GM21360 (cell line): ENCODE data around the gene SNAI3.

Experiments used
- ATAC-seq: cut with Tn5 transposase; IDR thresholded peaks from one replicate; pipeline ENCODE4 v1.9.1; 2021; ENCODE audit warnings: mild to moderate bottlenecking, moderate library complexity; ENCODE audit not compliant: unreplicated experiment

The SNAI3 gene

DNA sequence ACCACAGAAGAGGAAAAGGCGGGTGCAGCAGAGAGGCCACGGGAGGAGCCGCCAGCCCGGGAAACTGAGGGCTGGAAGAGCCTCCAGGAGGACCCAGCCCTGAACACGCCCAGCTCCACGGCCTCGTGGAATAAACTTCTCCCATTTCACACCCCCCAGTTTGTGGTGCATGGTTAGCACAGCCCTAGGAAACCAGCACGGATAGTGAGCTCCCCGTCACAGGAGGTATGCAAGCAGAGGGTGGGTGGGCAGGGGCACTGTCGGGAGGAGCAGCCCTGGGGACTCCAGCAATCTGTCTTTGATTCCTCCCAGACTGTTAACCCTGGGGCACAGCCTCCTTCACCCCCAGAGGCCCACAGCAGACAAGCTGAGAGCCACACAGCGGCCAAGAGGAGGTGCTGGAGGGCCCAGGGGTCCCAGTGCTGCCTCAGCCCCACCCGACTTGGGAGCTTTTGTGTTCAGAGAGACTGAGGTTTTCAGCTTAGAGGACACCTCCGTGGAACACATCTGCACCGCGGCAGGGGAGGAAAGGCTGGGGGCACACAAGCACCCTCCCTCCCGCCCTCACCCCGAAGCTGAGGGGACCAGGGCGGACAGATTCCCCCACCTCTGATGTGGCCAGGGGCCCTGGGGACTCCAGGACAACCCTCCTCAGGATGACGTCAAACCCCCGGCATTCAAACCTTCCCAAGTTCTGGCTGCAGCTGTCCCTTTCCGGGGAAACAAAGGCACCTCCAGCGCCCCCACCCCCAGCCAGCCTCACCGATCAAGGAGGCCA lies 49.6 kb downstream of the SNAI3 start:
- ATAC-seq, result no peak

DNA sequence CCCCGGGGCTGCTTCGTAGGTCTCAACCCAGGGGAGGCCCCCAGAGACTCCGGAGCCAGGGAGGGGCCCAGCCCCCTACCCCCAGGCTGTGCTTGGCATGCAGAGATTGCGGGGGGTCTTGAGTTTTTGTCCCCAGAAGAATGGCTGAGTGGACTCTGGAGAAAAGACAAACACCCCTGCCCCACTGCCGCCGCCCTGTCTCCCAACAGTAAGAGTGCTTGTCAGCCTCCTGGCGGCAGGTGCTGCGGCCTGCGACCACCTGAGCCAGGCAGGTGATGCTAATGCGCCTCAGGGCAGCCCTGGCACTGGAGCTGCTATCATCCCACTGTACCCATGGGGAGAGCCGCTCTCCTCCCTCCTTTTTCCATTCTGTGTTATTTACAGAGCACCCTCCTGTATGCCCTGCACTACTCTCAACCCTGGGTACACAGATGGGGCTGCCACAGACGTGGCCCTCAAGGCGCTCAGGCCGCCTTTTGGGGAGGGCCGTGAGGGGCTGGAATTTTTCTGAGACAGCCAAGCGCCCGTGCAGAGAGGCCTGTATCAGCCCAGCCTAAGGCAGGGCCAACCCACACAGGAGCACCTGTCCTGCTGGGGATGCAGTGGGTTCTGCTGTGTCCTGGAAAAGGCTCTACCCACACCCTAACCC lies 50.5 kb downstream of the SNAI3 start:
- ATAC-seq, result no peak

DNA sequence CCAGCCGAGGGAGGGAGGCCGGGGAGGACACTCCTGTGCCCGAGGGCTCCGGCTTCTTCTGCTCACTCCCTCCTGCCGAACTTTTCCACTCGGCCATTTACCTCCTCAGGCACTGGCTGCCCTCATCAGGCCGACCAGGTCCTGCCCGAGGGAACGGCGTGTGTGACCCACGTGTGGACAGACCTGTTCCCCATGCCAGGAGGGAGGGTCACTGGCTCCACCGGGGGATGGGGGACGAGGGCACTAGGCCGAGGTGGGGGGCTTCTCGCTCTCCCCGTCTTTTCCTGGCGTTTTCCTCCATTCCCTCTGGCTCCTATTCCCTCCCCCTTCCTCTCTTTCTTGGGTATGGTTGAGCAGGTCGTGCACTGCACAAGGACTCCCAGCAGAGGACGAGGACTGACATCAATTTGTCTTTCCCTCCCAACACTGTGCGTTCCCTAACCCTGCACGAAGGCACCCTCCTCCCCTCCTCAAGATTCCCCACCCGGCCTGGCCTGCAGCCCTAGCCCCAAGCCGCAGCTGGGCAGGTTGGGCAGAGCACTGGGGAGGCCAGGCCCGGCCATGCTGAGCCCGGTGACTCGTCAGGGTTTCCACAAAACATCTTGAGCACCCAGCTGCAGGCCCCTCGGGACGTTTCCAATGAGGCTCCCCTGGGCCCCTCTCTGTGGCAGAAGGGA lies 51.2 kb downstream of the SNAI3 start:
- ATAC-seq, result no peak

DNA sequence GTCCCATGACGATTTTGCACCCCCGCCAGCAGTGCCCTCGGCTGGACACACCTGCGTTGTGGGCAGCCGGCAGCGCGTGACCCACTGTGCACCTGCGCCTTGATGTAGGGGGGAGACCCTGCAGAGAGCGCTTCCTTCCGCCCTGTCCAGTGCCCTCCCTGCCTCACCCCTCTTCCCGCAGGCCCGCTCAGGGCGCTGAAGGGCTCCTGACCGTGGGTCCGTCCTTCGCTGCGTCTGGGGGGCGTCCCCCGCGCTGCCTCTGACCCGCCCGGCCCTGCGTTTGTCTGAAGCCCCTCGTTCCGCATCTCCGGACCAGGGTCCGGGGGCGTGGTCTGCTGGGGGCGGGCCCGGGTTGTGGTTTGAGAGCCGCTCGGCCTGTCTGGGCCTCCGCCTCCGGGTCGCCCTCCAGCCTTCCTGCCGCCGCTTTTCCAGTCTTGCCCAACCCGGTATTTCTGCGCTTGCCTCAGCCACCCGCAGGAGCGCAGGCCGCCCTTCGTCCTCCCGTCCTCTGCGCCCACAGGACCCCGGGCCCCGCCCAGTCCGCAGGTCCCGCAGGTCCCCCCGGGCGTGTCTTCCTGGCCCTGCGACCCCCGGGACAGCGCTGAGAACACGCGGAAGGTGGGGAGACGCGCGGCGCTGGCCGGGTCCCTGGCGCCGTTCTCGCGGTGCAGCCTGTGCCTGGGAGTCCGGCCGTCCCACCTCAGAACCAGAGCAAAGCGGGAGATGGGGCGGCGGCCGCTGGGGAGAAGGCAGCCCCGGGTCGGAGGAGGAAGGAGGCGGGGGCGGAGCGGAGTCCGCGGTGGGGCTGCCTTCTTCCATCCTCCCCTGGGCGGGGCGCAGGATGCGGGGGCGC lies 51.9 kb downstream of the SNAI3 start:
- ATAC-seq, result peak; percentile 37

DNA sequence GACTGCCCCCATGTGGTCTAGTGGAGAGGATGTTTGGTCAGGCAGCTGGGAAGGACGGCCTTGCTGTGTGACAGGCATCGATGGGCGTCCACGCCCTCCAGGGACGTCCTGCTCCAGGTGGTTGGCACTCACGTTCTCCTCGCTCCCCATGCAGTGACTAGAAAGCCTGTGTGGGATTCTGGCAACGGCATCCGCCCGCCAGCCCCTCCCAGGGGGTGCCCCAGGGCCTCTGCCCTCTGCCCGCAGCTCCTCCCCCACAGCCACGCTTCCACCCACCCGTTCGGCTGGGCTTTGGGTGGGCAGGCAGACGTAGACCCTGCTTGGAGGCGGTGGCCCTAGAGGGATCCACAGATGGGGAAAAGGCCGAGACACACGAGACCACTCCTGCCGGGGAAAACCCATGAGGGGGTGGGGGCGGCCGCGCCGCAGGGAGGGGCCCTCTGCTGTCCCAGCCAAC lies 52.6 kb downstream of the SNAI3 start:
- peak; percentile 30 for ATAC-seq

DNA sequence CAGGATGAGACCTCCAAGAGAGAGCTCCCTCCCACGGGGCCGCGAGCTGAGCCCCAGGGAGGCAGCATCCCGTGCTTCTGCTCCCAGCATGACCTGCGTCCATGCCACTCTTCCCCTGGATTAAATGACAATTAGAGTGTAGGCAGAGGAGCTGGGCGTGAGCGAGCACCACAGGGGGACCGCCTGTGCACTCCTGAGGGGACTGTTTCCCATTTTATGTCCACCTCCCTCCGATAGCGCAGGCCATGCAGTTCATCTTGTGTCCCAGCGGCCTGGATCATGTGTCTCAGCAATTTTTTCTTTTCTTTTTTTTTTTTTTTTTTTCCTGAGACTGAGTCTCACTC lies 53.7 kb downstream of the SNAI3 start:
- no peak for ATAC-seq

DNA sequence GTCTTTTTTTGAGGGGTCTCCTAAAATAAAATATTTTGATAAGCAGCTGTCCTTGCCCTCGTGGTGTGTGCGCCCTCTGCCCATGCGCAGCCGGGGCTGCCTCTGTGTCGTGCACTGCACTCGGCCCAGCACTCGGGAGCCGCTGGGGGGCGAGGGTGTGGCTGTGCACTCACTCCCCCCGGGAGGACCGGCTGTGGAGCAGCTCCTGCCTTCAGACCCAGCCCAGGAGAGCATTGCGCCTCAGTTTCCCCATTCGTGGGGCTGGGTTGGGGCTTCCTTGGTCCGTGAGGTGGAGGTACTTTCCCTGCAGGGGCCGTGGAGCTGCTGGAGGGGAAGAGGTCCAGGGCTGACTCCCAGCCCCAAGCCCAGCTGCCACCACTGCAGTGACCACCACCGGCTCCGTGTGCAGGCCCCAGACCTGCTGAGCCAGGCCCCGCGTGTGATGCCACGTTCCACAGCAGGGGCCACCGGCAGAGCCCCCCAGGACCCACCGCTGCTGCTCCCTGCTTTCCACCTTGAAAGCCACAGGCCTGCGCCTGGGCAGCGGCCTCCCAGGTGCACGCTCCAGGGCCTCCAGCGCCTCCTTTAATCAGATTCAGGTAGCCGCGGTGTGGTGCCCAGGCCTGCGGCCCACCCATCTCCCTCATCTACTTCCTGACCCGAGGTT lies 54.3 kb downstream of the SNAI3 start:
- no peak for ATAC-seq

DNA sequence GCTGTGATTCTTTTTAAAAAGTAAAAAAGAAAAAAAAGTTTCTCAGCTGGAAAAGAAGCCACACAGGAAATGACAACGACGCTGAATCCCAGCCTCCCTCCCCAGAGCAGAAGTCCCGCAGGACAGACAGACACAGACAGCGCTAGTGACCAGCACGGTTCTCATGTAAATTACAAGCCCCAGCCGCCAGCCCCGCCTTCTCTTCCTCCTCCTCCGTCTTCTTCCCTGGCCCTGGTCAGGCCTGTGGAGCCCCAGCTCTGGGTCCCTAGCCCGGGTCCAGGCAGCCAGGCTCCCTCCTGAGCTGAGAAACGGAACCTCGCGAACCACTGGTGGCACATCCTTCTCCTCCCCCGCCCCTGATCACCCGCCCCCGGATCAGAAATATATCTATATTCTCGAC lies 54.9 kb downstream of the SNAI3 start:
- no peak for ATAC-seq

DNA sequence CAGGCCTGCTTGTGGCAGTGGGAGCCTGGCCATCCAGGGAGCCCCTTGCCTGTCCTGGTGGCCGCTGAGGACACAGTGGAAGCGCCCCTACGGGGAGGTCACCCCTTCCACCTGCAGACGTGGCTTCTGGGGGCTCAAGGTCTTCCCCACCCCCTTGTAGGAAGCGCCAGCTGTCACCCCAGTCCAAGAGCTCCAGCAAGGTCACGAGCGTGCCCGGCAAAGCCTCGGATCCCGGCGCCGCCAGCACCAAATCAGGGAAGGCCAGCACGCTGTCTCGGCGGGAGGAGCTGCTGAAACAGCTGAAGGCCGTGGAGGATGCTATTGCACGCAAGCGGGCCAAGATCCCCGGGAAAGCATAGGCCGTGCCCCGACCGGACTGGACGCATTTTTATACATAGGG lies 55.4 kb downstream of the SNAI3 start:
- no peak for ATAC-seq

DNA sequence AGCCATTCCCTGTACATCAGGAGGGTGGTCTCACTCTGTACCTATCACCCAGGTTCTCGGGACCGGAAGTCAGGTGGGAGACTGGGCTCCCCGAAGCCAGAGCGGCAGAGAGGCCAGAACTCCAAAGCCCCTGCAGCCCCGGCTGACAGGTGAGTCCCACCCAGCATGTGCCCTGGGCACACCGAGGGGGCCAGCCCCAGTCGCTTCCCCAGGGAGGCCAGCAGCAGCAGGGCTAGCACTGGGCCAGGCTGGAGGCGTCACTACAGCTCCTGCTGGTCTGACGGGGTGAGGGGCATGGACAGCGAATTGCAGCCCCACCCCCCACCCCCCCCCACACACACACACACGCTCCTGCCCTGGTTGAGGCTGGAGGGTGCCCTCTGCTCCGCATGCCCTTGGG lies 55.9 kb downstream of the SNAI3 start:
- ATAC-seq, result no peak

DNA sequence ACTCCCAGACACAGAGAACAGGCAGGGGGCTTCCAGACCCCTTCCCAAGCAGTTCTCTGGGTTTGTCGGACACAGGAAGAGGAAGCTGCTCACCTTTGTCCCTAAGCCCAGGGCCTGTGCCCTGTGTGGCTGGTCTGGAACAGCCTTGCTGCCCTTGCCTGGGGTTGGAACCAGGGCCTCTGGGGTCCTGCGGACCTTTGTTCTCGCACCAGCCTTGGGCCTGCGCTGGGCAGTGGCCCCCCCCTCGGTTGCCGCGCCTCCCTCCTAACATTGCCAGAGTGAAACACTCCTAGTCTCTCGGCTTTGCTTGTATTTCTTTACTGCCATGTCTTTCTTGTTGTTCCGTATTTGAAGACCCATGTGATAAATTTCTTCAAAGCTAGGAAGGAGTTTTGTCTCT lies 56.5 kb downstream of the SNAI3 start:
- ATAC-seq, result no peak

DNA sequence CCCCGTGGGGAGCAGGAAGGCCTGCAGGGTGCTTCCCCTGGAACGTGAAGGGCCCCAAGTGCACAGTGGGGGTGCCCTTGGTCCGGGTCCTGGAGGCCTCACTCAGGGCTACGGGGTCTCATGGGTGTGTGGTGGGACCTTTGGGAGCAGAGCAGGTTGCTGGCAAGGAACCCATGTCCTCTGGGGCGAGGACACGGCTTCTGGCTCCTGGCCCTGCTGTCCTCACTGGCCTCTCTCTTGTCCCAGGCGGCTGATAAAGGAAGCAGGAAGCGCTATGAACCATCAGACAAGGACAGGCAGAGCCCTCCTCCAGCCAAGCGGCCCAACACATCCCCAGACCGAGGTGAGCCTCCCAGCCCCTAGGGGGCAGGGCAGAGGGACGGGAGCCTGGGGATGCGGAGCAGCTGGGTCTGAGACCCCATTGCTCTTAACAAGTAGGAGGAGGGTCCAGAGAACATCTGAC lies 57.8 kb downstream of the SNAI3 start:
- no peak for ATAC-seq
